Activated CD4-positive, alpha-beta memory T cell treated with anti-CD3 and anti-CD28 coated beads, Interleukin-2, amount 10 ng/mL, durations not matched to agents 7 days and 5 days (primary cell): ENCODE results near the gene LIF. TPM values are rescaled to one million over a fixed set of nuclear protein-coding genes. Genes with fewer than 3 reads are reported as not detected.

Experiments used
- CTCF ChIA-PET: fragments of 350-600 bp; sonication (Branson Sonifier 250); formaldehyde crosslinking; loops from one replicate; lab custom pipeline; 2021; ENCODE audit warnings: antibody characterized with exemption, inconsistent platforms; lab: Charles Lee
- POLR2A ChIA-PET: fragments of 350-600 bp; sonication (Branson Sonifier 250); formaldehyde crosslinking; loops from one replicate; lab custom pipeline; 2021; ENCODE audit warnings: antibody characterized with exemption; lab: Charles Lee
- DNase-seq: peaks from one replicate; pipeline ENCODE4 v3.0.0-alpha.2; 2020
- H3K27ac Mint-ChIP-seq: one replicate; pipeline ENCODE4 v1.8.0; 2021; ENCODE audit warnings: mild to moderate bottlenecking, mixed read lengths
- H3K27me3 Mint-ChIP-seq: one replicate; pipeline ENCODE4 v1.8.0; 2021; ENCODE audit warnings: mixed read lengths
- H3K36me3 Mint-ChIP-seq: one replicate; pipeline ENCODE4 v1.8.0; 2021; ENCODE audit warnings: low read depth, mixed read lengths
- H3K4me1 Mint-ChIP-seq: one replicate; pipeline ENCODE4 v1.8.0; 2021; ENCODE audit warnings: mixed read lengths
- H3K4me3 Mint-ChIP-seq: one replicate; pipeline ENCODE4 v1.8.0; 2021; ENCODE audit warnings: mild to moderate bottlenecking, mixed read lengths
- H3K9me3 Mint-ChIP-seq: one replicate; pipeline ENCODE4 v1.8.0; 2021; ENCODE audit warnings: mixed read lengths
- total RNA-seq, 2 experiments: library from RNA; stranded (reverse); gene quantifications; one replicate each; pipeline ENCODE4 v1.2.3, GENCODE V29; 2021

Gene LIF
- total RNA-seq, 2 experiments from 2014 or later = 94.6 to 94.8 TPM

DNA sequence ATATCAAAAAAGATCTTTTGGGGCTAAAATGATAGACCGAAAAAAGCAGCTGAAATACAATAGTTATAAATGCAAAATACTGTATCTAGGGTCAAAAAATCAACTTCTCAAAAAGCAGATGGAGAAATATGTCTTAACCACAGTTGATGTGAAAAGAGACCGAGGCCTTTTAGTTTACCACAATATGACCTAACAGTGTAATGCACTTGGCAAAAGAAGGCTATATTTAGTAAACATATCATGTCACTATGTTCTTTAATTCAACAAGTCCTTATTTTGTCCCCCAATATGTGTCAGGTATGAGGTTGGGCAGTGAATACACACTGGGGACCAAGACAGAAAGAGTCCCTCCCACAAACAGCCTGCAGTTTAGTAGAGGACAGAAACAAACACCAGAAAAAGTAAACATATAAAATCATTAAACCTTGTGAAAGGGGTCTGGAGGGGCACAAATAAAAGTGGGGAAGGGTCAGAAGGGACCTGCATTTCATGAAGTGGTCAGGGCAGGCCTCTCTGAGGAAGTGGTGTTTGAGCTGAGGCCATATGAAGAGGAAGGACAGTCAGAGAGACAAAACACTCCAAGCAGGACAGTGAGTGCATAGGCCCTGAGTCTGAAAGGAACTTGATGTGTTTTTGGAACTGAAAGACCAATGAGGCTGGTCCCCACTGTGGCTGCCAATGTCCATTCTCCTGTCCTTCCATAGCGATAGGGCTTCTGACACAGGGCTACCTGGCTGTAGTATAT, 53.4 kb downstream of the LIF start:
- ChIA-PET POLR2A (interaction anchor here (0.9 to 3.7 kb wide), 2 partner anchors 11 to 88 kb away, joined by 3 to 19 read pairs; no protein-coding TSS in a partner anchor), CTCF (interaction anchor here (1.2 kb wide), 1 partner anchor 15 kb away, joined by 3 read pairs; no protein-coding TSS in a partner anchor)
- Mint-ChIP-seq H3K27ac (peak overlapping the region; percentile 74), H3K9me3 (peaks cover 6% of the 10 kb centered on the region), H3K27me3 (no peaks in the 10 kb centered on the region), H3K4me3 (no peak overlapping the region), H3K36me3 (peaks cover 29% of the 10 kb centered on the region), H3K4me1 (peaks cover 94% of the 10 kb centered on the region)
- DNase-seq = no peak

DNA sequence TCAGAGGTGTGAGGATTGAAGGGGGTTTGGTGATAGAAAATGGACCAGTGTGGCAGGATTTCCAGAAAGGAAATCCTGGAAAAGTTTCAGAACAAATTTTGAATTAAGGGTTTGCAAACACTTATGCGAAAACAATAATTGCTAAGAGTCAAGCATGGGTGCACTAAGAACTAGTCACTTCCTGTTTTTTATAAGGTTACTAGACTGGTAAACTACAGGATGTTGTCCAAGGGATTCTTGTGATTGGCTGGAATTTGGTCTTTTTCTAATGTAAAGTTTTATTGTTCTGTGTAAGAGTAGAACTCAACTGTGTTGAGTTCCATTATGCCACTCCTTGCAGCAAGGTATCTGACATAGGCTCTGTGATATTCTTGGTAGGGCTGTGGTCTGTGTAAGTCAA, 54.1 kb downstream of the LIF start:
- peaks cover 95% of the 10 kb centered on the region for H3K4me1 Mint-ChIP-seq
- H3K4me3 Mint-ChIP-seq = no peak overlapping the region
- no peak for DNase-seq
- POLR2A ChIA-PET = interaction anchor here (0.9 to 3.7 kb wide), 3 partner anchors 10 to 87 kb away, joined by 3 to 19 read pairs (median 3); no protein-coding TSS in a partner anchor
- peaks cover 29% of the 10 kb centered on the region for H3K36me3 Mint-ChIP-seq
- H3K9me3 Mint-ChIP-seq = peaks cover 6% of the 10 kb centered on the region
- no peaks in the 10 kb centered on the region for H3K27me3 Mint-ChIP-seq
- peak overlapping the region; percentile 74 for H3K27ac Mint-ChIP-seq
- CTCF ChIA-PET = no interaction called here

DNA sequence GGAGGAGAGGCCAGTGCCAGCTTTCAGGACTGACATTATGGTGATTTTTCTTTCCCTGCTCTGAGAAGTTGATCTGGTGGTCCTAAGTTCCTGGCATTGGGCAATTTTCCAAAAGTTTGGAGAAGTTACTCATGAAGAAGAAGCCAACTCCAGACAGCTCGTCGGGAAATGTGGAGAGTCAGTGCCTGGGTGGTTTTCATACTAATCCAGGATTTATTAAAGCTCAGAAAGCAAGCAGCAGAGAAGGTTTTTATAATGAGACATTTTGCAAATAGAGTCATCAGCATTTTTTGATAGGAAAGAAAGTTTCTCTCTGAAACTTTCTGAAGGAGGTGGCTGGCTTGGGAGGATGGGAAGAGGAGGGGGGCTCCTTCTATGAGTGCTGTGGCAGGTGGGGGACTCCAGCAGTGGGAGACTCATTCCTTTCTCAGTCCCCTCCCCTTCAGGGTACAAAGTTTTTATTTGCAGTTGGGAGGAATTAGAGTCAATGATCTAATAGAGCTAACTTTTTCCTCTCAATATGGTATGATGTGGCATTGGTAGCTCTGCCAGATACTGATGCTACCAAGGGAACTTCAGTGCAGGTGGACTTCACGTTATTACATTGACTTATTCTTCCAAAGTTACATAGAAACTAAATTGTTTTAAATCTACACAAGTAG, 55.4 kb downstream of the LIF start:
- Mint-ChIP-seq H3K27ac (peak overlapping the region; percentile 80), H3K27me3 (no peaks in the 10 kb centered on the region), H3K36me3 (peaks cover 31% of the 10 kb centered on the region), H3K4me1 (peaks cover 95% of the 10 kb centered on the region), H3K4me3 (no peak overlapping the region), H3K9me3 (peaks cover 6% of the 10 kb centered on the region)
- DNase-seq = no peak
- POLR2A ChIA-PET = interaction anchor here (0.5 to 4.5 kb wide), 14 partner anchors 9 to 731 kb away, joined by 3 to 20 read pairs (median 6); no protein-coding TSS in a partner anchor
- CTCF ChIA-PET = interaction anchor here (0.9 to 2.3 kb wide), 5 partner anchors 9 to 83 kb away, joined by 3 to 9 read pairs (median 7); no protein-coding TSS in a partner anchor

DNA sequence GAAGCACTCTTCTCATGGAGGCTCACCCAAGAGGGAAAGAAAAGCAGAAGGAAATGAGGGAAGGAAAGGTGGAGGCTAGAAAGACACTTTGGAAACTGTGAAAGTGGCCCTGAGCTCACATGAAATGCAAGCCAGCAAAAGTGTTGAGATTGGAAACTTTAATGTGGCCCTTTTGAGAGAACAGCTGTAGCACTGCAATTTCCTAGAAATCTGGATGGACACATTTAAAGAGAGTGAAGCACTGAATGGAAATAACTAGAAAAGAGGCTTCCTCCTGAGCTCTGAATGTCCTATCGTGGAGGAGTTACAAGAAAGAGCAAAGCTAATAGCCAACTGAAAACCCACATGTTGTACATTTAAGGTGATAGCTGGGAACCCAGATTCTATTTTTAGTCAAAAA, 56.0 kb downstream of the LIF start:
- Mint-ChIP-seq H3K9me3 (peaks cover 6% of the 10 kb centered on the region), H3K27me3 (no peaks in the 10 kb centered on the region), H3K36me3 (peaks cover 31% of the 10 kb centered on the region), H3K4me1 (peaks cover 93% of the 10 kb centered on the region), H3K27ac (peak overlapping the region; percentile 80), H3K4me3 (no peak overlapping the region)
- ChIA-PET CTCF (interaction anchor here (0.9 to 2.3 kb wide), 6 partner anchors 9 to 82 kb away, joined by 3 to 9 read pairs (median 6); no protein-coding TSS in a partner anchor), POLR2A (interaction anchor here (0.8 to 4.5 kb wide), 11 partner anchors 9 to 162 kb away, joined by 3 to 20 read pairs (median 10); no protein-coding TSS in a partner anchor)
- DNase-seq = no peak

Other genes starting within 250 kb of the LIF start
- gene HORMAD2, start 166.3 kb downstream of the LIF start, total RNA-seq = under 1 TPM in 1 of 2 experiments, not detected in 1; 0.23 TPM
- 100 to 1,000 TPM; 103 to 107 TPM for gene OSM, start 20.1 kb upstream of the LIF start, total RNA-seq
- 10 to 100 TPM; 14.2 to 14.6 TPM for gene CASTOR1, start 42.7 kb upstream of the LIF start, total RNA-seq
- 10 to 100 TPM; 37.9 to 41.6 TPM for gene TBC1D10A, start 80.2 kb upstream of the LIF start, total RNA-seq
- gene SF3A1, start 110.1 kb upstream of the LIF start, total RNA-seq = 100 to 1,000 TPM; 225 to 226 TPM
- 1 to 10 TPM; 3.2 to 3.6 TPM for gene CCDC157, start 110.2 kb upstream of the LIF start, total RNA-seq
- gene RNF215, start 140.7 kb upstream of the LIF start, total RNA-seq = 10 to 100 TPM; 12.2 to 13.3 TPM
- gene SEC14L2, start 150.3 kb upstream of the LIF start, total RNA-seq = 1 to 10 TPM; 5.6 to 7.4 TPM
- gene MTFP1, start 179.0 kb upstream of the LIF start, total RNA-seq = 10 to 100 TPM; 49.5 to 52.1 TPM
- under 1 TPM in 1 of 2 experiments, not detected in 1; 0.25 TPM for gene SEC14L3, start 225.3 kb upstream of the LIF start, total RNA-seq